SHP77 treated with DMSO at 0.1 percent for 48 hours (cell line): ENCODE measurements around the gene BIRC7.
A peak's percentile ranks its signal among the peaks of the same experiment; 100 is the strongest.
"Not testable (repeated sequence)": the region's sequence is repeated elsewhere in the genome, so short reads cannot be mapped to it uniquely, and the experiment has no call there.

Source experiments
- DNase-seq: peaks from one replicate; lab custom pipeline; 2025; lab: John Stamatoyannopoulos, UW

BIRC7 gene

DNA sequence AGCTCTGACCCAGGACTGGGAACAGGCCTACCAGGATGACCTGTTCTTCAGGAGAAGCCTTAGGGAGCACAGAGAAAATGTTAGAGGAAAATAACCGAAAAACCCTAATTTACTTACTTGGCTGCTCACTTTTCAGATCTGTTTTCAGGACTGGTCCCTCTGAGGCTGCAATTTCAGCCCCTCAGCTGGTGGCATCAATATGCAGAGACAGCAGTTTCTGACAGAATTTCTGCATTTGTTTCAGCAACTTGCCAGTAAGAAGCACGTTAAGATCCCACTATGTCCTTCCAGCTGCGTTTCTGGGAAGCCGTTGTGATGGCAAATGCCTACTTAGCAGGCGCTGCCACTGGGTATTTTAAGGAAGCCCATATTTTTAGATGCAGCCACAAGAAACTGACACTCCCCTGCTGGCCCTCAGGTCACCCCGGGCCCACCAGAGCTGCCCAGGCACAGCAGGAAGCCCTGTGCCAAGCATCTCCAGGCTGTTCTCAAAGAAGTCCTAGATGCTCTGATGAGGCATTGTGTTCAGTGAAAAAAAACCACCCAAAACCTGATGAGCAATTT lies 27.3 kb upstream of the BIRC7 start:
- DNase-seq, result no peak

DNA sequence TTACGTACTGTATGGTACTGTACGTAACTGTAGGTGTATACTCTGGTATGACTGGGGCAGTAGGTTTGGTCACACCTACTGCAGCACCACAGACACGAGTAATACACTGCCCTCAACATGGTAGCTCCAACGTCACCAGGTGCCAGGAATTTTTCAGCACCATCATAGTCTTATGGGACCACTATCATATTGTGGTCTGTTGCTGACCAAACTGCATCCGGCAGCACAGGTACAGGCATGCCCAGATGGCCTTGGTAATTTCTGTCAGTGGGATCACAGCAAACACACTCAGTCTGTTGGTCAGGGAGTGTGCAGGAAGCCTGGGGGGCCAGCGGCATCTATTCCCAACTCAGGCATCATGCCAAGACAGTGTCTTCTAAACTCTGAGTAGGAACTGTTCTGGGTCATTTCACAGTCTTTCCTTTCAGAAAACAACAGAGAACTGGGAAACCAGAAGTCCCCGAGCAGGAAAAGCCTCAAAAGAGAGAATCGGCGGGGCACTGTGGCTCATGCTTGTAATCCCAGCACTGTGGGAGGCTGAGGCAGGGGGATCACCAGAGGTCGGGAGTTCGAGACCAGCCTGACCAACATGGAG lies 25.6 kb upstream of the BIRC7 start:
- DNase-seq, result no peak

DNA sequence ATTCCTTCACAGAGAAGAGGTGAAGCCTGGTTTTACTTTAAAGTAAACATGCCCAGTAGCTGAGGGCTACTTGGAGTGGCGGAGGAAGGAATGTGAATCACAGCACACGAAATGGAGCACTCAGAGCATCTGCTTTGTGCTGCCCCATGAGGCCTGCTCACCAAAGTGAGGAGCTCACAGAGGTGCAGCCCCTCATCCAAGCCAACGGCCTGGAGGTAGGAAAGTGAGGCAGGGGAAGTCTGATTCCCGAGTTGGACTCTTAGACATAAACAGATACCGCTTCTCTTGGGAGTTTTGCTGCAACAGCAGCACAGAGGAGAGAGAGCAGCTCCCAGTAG lies 23.3 kb upstream of the BIRC7 start:
- no peak for DNase-seq

DNA sequence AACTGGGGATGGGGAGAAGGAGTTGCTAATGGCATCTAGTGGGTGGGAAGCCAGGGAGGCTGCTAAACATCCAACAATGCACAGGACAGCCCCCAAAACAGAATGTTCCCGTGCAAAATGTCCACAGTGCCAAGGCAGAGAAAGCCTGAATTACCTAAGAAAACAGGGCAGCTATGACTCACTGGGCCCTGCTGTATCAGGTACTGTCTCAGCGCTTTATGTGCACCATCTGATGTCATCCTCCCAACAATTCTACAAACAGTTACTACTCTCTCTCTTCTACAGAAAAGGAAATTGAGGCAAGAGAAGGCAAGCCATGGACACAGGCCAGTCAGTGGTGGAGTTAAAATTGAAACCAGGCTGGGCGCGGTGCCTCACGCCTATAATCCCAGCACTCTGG lies 22.9 kb upstream of the BIRC7 start:
- DNase-seq, result no peak

GRCh38 chr20:63214514-63214913 lies 21.2 kb upstream of the BIRC7 start:
- no peak for DNase-seq

DNA sequence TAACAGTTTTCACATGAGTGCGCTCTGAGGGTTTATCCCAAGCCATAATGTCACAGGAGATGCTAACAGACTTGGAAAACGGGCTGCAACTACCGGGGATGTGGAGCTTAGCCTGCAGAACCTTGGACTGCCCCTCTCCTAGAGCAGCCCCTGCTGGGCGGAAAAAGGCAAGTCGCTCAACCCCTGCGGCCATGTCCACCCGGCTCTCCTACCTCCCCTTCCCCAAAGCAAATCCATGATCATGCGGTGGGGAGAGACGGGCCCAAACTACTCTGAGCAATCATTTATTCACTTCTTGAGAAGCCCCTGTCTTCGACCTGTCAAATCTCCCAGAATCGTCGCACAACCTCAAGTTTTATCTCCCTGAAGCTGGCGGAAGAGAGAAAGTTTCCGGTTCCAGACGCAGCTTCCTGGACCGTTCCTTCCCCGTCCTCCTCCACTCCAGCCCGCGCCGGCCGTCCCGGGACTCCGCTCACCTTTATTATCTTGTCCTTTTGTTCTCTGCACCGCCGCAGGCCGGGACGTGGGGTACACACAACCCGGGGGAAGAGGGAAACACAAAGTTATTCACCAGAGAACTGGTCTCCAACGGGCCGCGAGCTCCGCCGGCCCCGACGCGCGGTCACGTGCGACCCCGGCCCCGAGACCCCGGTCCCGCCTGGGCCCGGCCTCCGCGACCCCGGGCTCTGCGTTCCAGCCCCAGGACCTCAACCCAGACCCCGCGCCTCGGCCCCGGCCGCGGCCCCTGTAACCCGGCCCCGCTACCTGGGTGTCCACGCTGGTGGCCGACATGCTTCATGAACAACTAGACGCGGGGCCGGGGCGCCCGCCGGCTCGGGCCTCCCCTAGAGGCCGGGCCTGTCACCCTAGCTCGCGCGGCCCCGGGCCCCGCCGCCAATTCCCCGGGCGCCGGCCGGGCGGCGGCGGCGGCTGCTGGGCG lies 20.3 kb upstream of the BIRC7 start:
- DNase-seq, result peak; percentile 8

GRCh38 chr20:63216041-63216848 lies 19.5 kb upstream of the BIRC7 start, which contains the start of gene YTHDF1:
TSS of gene YTHDF1 (minus strand) at chr20:63216131. CDS start at chr20:63215892, 239 bp downstream.
- DNase-seq, result peak; percentile 97

DNA sequence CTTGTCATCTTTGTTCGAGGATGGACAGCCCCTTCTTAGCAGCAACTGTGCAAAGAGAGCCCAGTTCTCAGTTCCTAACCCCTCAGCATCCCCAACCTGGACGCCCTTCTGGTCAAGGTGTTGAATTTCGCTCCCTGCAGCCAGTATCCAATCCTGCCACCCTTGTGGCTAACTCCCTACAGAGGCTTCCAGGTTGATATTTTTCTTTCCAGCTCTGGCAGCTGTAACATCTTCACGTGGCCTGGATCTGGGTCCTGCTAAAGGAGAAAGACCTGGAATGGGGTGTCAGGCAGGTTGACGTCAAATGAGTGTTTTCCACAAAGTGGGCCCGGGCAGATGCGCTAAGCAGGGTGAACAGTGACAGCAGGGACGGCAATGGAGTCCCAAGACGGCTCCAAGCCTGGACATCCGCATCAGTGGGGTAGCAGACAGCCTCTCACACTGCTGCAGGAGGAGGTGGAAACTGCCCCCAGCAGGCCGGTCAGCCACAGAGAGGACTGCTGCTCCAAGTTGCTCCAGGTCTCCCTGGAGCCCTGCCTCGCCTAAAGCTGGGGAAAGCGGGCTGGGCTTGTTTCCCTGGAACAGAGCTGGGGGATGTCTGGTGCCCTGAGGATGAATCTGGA lies 18.7 kb upstream of the BIRC7 start:
- no peak for DNase-seq

DNA sequence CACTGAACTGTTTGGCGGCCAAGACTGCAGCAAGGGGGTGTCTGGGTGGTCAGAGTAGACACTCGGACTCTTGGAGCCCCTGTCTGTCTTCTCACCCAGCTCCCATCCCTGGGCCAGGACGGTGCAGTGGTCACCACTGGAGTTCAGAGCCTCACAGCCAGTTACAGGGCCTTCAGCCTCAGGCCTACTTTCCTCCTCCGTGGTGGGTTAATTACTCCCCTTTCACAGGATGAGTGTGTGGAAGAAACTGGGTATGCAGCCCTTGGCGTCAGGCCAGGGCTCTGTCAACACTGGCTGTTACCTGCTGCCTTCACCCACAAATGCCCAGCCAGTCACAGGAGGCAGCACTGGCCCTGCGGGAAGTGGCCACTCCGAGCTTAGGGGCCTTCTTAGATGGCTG lies 18.0 kb upstream of the BIRC7 start:
- DNase-seq, result no peak

GRCh38 chr20:63218701-63219446 lies 16.8 kb upstream of the BIRC7 start:
- DNase-seq, result no peak

GRCh38 chr20:63219447-63219821 lies 16.3 kb upstream of the BIRC7 start:
- no peak for DNase-seq

GRCh38 chr20:63219866-63220521 lies 15.7 kb upstream of the BIRC7 start:
- DNase-seq, result no peak

DNA sequence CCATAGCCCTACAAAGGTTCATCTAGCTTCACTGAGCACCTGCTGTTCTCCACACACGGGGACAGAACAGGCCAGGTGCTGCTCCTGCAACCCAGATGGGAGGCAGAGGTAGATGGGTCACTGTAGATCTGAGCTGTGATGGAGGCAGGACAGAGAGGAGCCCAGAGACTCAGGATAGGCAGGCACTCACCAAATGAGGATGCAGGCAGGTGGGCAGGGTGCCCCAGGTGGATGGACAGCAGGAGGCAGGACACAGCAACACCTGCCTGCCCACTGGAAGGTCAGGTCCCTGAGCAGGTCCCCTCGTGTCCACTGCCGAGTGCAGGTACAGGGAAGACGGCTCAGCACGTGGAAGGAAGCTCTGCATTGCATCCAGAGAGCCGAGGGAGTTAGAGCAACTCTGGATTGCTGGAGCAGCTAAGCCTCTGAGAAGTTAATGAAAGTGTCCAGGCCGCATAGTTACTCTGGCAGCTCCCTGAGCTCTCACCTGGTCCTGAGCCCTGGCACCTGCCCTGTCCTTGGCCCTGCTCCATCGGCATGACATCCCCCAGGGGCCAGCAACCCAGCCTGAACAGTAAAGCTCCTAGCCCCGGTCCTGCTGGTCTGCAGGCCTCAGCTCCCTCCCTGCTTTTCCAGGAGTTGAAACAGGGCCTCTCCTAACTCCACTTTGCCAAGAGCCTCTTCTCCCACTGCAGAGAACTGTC lies 14.9 kb upstream of the BIRC7 start:
- no peak for DNase-seq

- DNase-seq, result not testable (repeated sequence)
Measured at GRCh38 chr20:63221400-63222053, 14.2 kb upstream of the BIRC7 start.

- no peak for DNase-seq
Measured at GRCh38 chr20:63222541-63222940, 13.2 kb upstream of the BIRC7 start.

GRCh38 chr20:63223121-63223825 lies 12.4 kb upstream of the BIRC7 start:
- DNase-seq, result peak; percentile 57

DNA sequence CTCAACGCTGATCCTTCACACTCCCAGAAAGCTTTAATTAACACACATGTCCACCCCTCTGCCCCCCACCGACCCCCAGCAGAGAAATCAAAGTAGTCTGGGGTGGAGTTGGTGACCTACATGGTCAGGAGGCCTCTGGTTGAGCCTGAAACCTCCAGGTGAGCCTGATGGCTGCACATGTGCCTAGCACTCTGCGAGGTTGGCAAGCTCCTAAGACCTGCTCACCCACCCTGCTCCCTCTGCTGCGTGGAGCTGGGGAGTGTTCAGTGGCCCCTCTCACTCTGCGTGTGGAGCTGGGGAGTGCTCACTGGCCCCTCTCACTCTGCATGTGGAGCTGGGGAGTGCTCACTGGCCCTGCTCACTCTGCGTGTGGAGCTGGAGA lies 11.9 kb upstream of the BIRC7 start:
- no peak for DNase-seq

DNA sequence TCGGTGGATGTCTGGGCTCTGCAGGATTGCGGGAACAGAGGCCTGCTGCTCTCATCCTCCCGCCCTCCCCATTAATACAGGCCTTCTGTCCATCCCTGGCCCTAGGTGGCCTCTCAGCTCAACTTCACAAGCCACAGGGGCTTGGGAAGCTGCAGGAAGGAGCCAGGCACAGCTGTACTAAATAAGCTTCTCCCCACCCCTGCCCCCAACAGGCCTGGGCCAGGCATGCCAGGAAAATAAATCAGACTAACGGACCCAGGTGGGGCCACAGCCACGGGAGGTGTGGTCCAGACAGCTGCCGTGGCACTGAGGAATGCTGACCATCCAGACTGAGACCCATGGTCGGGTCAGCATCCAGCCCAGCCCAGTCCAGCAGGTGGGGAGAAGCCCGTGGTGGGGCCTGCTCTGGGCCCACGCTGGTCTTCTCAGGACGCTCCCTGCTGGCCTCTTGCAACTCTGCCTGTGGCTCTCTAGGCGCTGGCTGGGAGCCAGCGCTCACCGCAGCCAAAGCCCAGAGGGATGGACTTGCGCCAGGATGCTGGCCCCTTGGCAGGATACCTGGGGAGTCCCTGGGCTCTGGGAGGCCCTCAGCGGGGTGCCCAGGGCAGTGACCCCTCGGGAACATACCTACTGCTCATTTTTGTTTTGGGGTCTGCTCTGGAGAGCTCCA lies 11.2 kb upstream of the BIRC7 start:
- DNase-seq, result peak; percentile 86
